Subcutaneous adipose tissue (tissue), 4 donors: Measurements from ENCODE around the gene C3orf18. TPM values are rescaled to one million over a fixed set of nuclear protein-coding genes. Genes with fewer than 3 reads are reported as not detected.

Experiments used
- CTCF ChIP-seq: fragments of 450-650 bp; IDR thresholded peaks from one replicate; pipeline ENCODE4 v1.5.1; 2016; ENCODE audit warnings: low read depth, mild to moderate bottlenecking, control low read depth, antibody characterized with exemption, moderate library complexity
- total RNA-seq, 4 donors: library from RNA; depleted of rRNA; stranded (reverse); fragments of >200 nt; gene quantifications; one replicate each; pipeline ENCODE4 v1.1.0, GENCODE V29; 2016

C3orf18 gene
- total RNA-seq, 4 donors from 2014 or later, result 8.0 to 10.6 (median 8.9) TPM

- no peak for TF ChIP-seq CTCF
These were observed 44.1 kb upstream of the C3orf18 start, which contains the start of gene CISH for GRCh38 chr3:50611464-50612233. TSS of gene CISH (minus strand) at chr3:50611774. CDS start at chr3:50611650, 124 bp downstream.

GRCh38 chr3:50610992-50611463 is 43.5 kb upstream of the C3orf18 start:
- TF ChIP-seq CTCF, result no peak

GRCh38 chr3:50610181-50610971 is 42.8 kb upstream of the C3orf18 start:
- no peak for TF ChIP-seq CTCF

- no peak for TF ChIP-seq CTCF
These were observed 42.2 kb upstream of the C3orf18 start for GRCh38 chr3:50609763-50610085.

- TF ChIP-seq CTCF, result no peak
These were observed 41.7 kb upstream of the C3orf18 start for GRCh38 chr3:50609071-50609762.

- no peak for TF ChIP-seq CTCF
These were observed 40.7 kb upstream of the C3orf18 start for GRCh38 chr3:50608278-50608677.
